K562 (cell line): Measurements from ENCODE around the gene YIPF4. TPM values are rescaled to one million over a fixed set of nuclear protein-coding genes. Genes with fewer than 3 reads are reported as not detected.

Source experiments
- ATF7 ChIP-seq: fragments of 450-650 bp; IDR thresholded peaks from 2 replicates; pipeline ENCODE4 v1.7.1; 2014; ENCODE audit warnings: mild to moderate bottlenecking, moderate library complexity
- CBX2 ChIP-seq: fragments of 200-600 bp; sonication (generic); IDR thresholded peaks from one replicate; pipeline ENCODE4 v1.6.1; 2012; ENCODE audit warnings: mild to moderate bottlenecking, low read length, inconsistent platforms; ENCODE audit not compliant: insufficient read depth, poor library complexity, severe bottlenecking
- DMBX1 ChIP-seq: fragments of 250-450 bp; sonication (Bioruptor Pico); IDR thresholded peaks from 2 replicates; pipeline ENCODE4 v1.8.0; 2022; ENCODE audit warnings: inconsistent platforms, mild to moderate bottlenecking, moderate library complexity, borderline replicate concordance
- DPF2 ChIP-seq: fragments of 450-650 bp; IDR thresholded peaks from 2 replicates; pipeline ENCODE4 v1.6.1; 2016
- FOSL1 ChIP-seq: fragments of 200-800 bp; sonication (Bioruptor generic); conservative IDR thresholded peaks from 2 replicates; pipeline ENCODE4 v1.6.1; 2016; ENCODE audit warnings: missing genetic modification characterization, missing compliant biosample characterization
- NONO ChIP-seq, 2 experiments: fragments of 200-400 bp in 1 of 2; fragments of 450-650 bp in 1 of 2; formaldehyde crosslinking in 1 of 2; IDR thresholded peaks; 2 replicates each; pipeline ENCODE4 v1.6.1; 2017; ENCODE audit warnings: low read depth in 2 of 2, mild to moderate bottlenecking in 2 of 2, moderate library complexity in 2 of 2, low read length in 1 of 2
- POLR2G ChIP-seq: fragments of 200-400 bp; formaldehyde crosslinking; IDR thresholded peaks from 2 replicates; pipeline ENCODE4 v1.6.1; 2017; ENCODE audit warnings: low read depth, mild to moderate bottlenecking, antibody characterized with exemption, low read length, moderate library complexity
- POLR2H ChIP-seq: IDR thresholded peaks from 2 replicates; pipeline ENCODE4 v1.6.1; 2016; ENCODE audit warnings: missing genetic modification characterization, low read depth, mild to moderate bottlenecking, control low read depth, missing compliant biosample characterization, moderate library complexity
- RBM22 ChIP-seq: fragments of 200-400 bp; formaldehyde crosslinking; IDR thresholded peaks from 2 replicates; pipeline ENCODE4 v1.6.1; 2018; ENCODE audit warnings: low read length, low read depth; ENCODE audit not compliant: poor library complexity, severe bottlenecking
- TAF1 ChIP-seq: IDR thresholded peaks from 2 replicates; pipeline ENCODE4 v1.6.1; 2011; ENCODE audit warnings: mild to moderate bottlenecking, low read length, moderate library complexity; ENCODE audit not compliant: insufficient read depth, control insufficient read depth, severe bottlenecking; ENCODE audit errors: extremely low read depth
- TAF15 ChIP-seq: fragments of 200-400 bp; formaldehyde crosslinking; IDR thresholded peaks from 2 replicates; pipeline ENCODE4 v1.6.1; 2017; ENCODE audit warnings: mild to moderate bottlenecking, low read depth, low read length, moderate library complexity
- ZKSCAN8 ChIP-seq: fragments of 200-800 bp; sonication (Bioruptor generic); IDR thresholded peaks from 2 replicates; pipeline ENCODE4 v1.6.1; 2016; ENCODE audit warnings: missing genetic modification characterization, missing compliant biosample characterization
- ZNF277 ChIP-seq: fragments of 250-450 bp; sonication (Bioruptor Pico); IDR thresholded peaks from 2 replicates; pipeline ENCODE4 v1.8.0; 2022; ENCODE audit warnings: inconsistent platforms, mild to moderate bottlenecking, moderate library complexity, borderline replicate concordance
- ZNF324 ChIP-seq: fragments of 250-450 bp; sonication (Bioruptor Pico); IDR thresholded peaks from 2 replicates; pipeline ENCODE4 v1.4.0; 2020; ENCODE audit warnings: mild to moderate bottlenecking
- ZNF395 ChIP-seq: fragments of 200-800 bp; sonication (Bioruptor generic); IDR thresholded peaks from 2 replicates; pipeline ENCODE4 v1.6.1; 2017; ENCODE audit warnings: missing genetic modification characterization, missing compliant biosample characterization
- ZNF589 ChIP-seq: fragments of 200-800 bp; sonication (Bioruptor generic); IDR thresholded peaks from 2 replicates; pipeline ENCODE4 v1.6.1; 2016; ENCODE audit warnings: low read depth, missing genetic modification characterization, missing compliant biosample characterization
- ZNF766 ChIP-seq: fragments of 200-800 bp; sonication (Bioruptor generic); conservative IDR thresholded peaks from 2 replicates; pipeline ENCODE4 v1.6.1; 2016; ENCODE audit warnings: missing genetic modification characterization, missing compliant biosample characterization
- polyA plus RNA-seq, 8 experiments: library from polyadenylated mRNA; depleted of rRNA in 4 of 8; stranded (reverse) in 5 of 8; unstranded in 3 of 8; fragments of >200 nt; fragmentation: Nextera tagmentation in 2 of 8; fragmentation: Illumina TruSeq in 1 of 8; extraction: Ambion mirVana in 2 of 8; extraction: Trizol in 1 of 8; gene quantifications; 2 replicates each; pipeline versions ENCODE4 v1.2.1 to v1.2.3, GENCODE V29; 2011 to 2014; ENCODE audit warnings: inconsistent platforms in 1 of 8, missing spikeins in 1 of 8
- total RNA-seq, 7 experiments: library from RNA; depleted of rRNA in 6 of 7; stranded (reverse); fragments of >200 nt in 6 of 7; fragmentation: Illumina TruSeq in 2 of 7; extraction: Trizol in 2 of 7; gene quantifications; 2 replicates each; pipeline versions ENCODE4 v1.2.1 to v1.2.3, GENCODE V29; 2011 to 2021; ENCODE audit warnings: low replicate concordance in 1 of 7

The YIPF4 gene
- total and polyA plus RNA-seq, 9 of the 15 experiments (the other 6 are each of a cell fraction or from before 2014, with no cell fraction given): 4.9 to 46.9 (median 17.5) TPM

GRCh38 chr2:32289165-32289999, 11.7 kb downstream of the YIPF4 start (continued):
- TF ChIP-seq RBM22 (no peak), ZNF589 (CRISPR knock-in tag) (peak; percentile 90), NONO (IDR thresholded peaks at IDR 0.05; ENCODE audit: low read depth in 2 of 2, low read length in 1 of 2) (no peak), ZKSCAN8 (CRISPR knock-in tag) (peak; percentile 99), POLR2G (no peak), ZNF766 (CRISPR knock-in tag) (no peak), DPF2 (peak; percentile 37; the same call in 1 of the 2 replicates), TAF1 (no peak), TAF15 (no peak), POLR2H (tag) (0 out of 2 replicates have a peak, but pooled peaks have one; percentile 38), DMBX1 (CRISPR knock-in tag) (peak; percentile 52; the same call in 1 of the 2 replicates), ZNF395 (CRISPR knock-in tag) (peak; percentile 39; the same call in 1 of the 2 replicates), FOSL1 (tag) (peak; percentile 79), ZNF324 (CRISPR knock-in tag) (no peak), CBX2 (no peak), ZNF277 (CRISPR knock-in tag) (no peak), ATF7 (peak; percentile 15; the same call in 1 of the 2 replicates)
